Glomerular endothelial cell (primary cell): ENCODE measurements around the gene DRD4. TPM values are rescaled to one million over a fixed set of nuclear protein-coding genes. Genes with fewer than 3 reads are reported as not detected.
"Not testable (repeated sequence)": the region's sequence is repeated elsewhere in the genome, so short reads cannot be mapped to it uniquely, and the experiment has no call there.

Source experiments
- DNase-seq: peaks from one replicate; pipeline ENCODE4 v3.0.0-alpha.2; 2011; ENCODE audit warnings: low read depth, low spot score; ENCODE audit errors: extremely low read depth
- total RNA-seq: library from RNA; depleted of rRNA; stranded (reverse); fragments of >200 nt; gene quantifications from 2 replicates; pipeline ENCODE4 v1.2.3, GENCODE V29; 2015

DRD4 gene
- total RNA-seq, 1 donor from 2014 or later, result not detected

DNA sequence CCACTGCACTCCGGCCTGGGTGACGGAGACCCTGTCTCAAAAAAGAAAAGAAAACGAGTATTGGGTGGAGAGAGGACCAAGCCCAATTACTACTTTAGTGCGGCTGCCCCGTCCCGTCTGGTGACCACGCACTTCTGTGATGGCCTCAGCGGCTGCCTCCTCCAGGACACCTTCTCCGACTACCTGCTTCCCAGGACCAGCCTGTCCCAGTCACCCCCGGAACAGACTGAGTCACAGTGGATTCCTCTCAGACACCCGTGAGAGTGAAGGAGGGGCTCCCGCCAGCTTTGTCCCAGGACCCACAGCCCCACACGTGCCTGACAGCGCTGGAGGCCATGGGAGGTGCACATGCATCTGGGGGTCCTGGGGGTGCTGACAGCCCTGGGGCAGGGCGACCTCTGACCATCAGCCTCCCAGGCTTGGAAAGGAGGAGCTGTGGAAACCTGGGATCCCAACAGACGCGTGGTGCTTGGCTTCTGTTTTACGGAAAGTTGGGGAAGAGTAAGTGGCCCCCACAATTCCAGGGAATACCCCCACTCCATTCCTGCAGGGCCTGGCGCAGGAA, 4.8 kb downstream of the DRD4 start:
- no peak for DNase-seq

DNA sequence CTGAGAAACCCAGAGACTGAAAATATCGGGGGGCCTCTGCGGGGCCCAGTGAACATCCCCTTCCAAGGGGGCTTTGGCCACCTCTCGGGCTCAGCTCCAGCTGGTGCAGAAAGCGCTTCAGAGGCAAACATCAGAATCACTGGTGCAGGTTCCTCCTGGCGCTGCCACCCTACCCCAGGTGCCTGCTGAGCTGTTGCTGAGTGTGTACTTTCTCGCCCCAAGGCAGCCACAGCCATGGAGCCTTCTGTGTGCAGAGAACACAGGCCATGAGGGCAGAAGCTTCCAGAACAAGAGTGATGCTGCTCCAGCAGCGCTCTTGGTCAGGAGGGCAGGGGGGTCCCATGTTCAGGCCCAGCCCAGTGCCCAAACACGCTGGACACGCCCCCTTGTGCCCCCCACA, 6.3 kb downstream of the DRD4 start:
- DNase-seq, result no peak

DNA sequence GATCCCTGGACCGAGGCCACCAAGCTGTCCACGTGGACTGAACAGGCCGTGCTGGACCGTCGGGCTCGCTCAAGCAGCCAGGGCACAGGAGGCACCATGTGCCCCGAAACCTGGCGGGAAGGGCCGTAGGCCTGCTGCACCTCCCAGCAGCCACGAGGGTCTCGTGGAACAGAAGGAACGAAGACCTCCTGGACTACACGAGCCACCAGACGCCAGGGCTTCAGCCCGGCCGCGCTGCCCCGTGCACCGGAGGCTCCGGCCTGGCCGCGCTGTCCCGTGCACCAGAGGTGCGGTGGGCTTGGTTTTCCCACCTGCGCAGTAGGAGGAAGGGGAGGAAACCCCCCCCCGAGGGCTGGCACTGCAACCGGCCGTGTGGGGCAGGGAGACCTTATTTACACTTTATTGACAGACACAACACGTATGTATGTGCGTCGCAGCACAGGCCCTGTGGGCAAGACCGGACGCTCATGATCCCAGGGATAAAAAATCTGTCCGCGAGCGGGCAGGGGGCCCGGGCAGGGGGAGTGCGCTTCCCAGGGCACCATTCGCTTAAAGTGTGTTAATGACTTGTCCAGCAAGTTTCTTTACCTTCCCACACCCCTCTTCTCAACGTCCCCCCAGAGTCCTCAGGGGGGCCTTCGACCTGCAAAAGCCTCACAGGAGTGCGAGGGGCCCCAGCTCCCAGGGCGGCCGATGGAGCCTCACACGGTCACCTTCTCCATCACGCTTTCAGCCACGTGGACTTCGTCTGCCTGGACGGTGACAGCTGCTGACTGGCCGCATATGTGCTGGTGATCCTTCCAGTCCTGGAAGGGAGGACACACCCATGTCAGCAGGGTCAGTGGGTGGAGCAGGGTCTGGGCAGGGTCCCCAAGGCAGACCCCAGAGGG, 7.0 kb downstream of the DRD4 start:
- no peak for DNase-seq

DNA sequence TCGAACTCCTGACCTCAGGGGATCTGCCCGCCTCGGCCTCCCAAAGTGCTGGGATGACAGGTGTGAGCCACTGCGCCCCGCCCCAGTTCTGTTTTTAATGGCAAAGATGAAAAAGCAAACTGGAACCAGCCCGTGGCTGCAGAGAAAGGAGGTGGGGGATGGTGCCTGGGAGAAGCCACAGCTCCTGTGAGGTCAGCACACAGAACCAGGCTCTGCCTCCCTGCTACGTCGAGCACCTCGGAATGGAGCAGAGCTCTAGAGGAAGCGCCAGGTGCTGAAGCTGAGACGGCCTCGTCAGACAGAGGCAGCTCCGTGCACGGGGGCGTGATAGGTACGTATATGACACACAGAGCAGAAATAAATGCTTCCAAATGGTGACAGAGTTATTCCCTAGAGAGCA, 8.5 kb downstream of the DRD4 start:
- no peak for DNase-seq

DNA sequence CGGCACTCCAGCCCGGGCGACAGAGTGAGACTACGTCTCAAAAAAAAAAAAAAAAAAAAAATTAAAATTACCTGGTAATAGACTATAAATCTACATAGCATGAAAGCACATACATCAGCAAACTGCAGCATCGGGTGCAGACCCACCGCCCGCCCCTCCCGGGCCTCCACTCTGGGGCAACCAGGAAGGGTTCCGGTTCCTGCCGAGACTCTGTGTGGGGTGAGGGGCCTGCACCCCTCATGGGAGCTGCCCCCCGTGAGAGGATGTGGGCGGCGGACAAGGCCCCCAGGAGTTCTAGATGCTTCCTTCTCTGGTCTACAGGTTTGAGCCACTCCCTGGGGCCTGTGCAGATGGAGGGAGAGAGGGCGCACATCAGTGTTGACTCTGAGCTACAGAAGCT, 9.1 kb downstream of the DRD4 start:
- no peak for DNase-seq

DNA sequence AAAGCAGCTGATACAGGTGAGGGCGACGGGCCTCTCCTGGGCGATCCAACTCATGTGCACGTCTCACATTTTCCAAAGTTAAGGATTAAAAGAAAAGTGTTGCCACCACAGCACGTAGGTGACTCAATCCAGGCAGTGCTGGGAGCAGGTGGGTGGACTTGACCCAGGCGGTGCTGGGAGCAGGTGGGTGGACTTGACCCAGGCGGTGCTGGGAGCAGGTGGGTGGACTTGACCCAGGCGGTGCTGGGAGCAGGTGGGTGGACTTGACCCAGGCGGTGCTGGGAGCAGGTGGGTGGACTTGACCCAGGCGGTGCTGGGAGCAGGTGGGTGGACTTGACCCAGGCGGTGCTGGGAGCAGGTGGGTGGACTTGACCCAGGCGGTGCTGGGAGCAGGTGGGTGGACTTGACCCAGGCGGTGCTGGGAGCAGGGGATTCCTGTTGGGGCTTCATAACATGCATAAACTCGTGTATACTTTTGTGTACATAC, 10.6 kb downstream of the DRD4 start:
- DNase-seq, result not testable (repeated sequence)

DNA sequence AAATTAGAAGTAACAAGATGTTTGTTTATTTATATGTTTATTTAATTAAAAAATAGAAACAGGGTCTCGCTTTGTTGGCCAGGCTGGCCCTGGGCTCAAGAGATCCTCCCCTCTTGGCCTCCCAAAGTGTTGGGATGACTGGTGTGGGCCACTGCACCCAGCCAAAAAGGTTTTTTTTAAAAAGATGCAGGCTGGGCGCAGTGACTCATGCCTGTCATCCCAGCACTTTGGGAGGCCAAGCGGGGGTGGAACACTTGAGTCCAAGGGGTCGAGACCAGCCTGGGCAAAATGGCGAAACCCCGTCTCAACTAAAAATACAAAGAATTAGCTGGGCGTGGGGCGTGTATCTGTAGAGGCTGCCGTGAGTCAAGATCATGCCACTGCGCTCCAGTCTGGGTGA, 13.4 kb downstream of the DRD4 start:
- no peak for DNase-seq

DNA sequence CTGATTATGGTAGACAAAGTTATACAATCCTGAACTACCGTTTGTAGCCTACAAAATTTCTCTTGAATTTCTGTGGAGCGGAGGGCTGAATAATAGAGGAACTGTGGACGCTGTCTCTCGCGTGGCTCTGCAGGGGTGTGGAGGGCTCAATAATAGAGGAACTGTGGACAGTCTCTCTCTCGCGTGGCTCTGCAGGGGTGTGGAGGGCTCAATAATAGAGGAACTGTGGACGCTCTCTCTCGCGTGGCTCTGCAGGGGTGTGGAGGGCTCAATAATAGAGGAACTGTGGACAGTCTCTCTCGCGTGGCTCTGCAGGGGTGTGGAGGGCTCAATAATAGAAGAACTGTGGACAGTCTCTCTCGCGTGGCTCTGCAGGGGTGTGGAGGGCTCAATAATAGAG, 16.1 kb downstream of the DRD4 start:
- not testable (repeated sequence) for DNase-seq

DNA sequence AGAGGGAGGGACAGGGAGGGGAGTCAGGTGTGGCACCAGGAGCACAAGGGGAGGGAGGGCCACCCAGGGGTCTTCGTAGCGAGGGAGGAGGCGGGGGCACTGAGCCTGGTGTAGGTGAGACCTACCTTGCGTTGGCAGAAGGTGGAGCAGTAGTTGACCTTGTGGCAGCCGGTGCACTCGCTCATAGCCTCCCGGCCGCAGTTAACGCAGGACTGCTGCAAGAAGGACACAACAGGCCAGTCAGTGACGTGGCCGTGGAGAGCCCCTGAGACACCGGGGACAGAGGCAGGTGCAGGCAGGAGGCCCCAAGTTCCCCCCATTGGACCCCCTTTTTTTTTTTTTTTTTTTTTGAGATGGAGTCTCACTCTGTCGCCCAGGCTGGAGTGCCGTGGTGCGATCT, 16.8 kb downstream of the DRD4 start:
- DNase-seq, result no peak

DNA sequence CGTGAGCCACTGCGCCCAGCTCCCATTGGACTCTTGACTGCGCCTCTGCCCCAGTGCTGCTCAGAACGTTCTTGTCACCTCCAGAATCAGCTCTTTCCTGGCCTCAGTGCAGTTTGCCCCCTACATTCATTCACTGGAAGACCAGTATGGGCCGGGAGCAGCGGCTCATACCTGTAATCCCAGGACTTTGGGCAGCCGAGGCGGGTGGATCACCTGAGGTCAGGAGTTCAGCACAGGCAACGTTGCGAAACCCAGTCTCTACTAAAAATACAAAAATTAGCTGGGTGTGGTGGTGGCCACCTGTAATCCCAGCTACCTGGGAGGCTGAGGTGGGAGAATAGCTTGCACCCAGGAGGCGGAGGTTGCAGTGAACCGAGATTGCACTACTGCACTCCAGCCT, 17.4 kb downstream of the DRD4 start:
- not testable (repeated sequence) for DNase-seq

DNA sequence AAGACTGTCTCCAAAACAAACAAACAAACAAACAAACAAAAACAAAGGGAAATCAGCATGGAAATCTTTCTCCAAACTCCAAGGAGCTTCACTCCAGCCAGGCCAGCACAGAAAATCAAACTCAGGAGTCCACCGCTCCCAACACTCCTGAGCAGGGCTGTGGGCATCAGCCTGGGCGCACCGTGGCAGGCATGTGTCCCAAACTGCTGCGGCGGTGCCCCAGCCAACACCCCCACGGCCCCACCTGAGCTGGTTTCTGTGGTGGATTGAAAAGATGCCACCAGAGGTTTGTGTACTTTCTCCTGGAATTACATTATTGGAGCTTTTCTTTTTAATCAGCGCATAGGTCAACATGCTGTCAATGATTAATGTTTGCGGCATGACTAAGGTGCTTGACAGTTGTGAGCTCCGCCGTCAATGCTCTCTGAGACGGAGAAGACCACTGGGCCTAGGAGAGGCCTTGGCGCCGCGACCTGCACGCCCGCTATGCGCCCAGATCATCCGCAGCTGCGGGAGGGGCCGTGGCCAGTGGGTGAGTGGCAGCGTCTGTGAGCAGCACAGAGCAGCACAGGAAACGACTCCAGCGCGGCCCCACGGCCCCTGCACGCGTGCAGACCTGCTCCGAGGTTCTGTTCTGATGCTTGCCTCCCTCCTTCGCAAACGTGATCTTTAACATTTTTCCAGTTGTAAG, 18.1 kb downstream of the DRD4 start:
- DNase-seq, result no peak

DNA sequence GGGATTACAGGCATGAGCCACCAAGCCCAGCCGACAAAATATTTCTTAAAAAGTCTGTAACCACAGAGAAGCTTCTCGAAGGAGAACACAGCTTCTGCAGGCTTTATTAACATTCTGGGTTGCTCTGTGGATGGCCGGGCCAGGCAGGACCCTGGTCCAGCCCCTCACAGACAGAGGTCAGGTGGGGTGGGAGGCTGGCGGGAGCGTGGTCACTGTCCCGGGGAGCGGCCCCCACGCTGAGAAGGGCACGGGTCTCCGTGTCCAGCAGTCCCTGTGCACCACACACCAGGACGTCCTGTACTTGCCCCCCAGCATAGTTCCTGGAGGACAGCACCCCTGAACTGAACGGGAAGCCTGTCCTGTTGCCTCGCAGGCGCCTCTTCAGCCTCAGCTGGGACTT, 19.4 kb downstream of the DRD4 start:
- no peak for DNase-seq

DNA sequence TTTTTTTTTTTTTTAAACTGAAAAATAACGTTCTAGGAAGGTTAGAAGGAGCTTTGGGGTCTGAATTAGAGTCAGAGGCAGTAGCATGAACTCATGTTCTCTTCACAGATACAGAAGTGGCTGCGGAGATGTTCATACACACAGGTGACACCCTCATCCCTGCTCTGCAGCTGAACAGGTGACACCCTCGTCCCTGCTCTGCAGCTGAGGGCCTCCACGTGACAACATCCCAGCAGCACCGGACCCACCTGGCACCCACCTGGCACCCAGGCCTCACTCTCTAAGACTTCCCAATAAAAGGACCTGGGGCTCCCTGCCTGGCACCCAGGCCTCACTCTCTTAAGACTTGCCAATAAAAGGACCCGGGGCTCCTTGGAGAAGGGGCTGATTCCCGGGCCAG, 19.8 kb downstream of the DRD4 start:
- DNase-seq, result no peak

DNA sequence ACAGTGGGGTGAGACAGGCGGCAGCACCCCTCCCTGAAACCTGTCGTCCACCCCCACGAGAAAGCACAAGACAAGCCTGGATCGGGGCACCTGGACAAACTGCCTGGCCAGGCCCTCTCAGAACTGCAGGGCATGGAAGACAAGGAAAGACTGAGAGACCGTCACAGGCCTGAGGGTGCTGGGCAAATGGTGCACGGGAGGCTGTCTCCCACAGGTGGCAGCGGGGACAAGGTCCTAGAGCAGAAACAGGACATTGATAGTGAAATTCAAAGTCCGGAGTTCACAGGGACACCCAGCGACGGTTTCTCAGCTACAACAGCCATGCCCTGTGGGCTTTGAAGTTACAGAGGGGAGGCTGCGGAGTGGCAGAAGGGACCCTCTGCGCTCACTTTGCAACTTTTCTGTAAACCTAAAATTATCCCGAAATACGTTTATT, 20.6 kb downstream of the DRD4 start:
- DNase-seq, result no peak

DNA sequence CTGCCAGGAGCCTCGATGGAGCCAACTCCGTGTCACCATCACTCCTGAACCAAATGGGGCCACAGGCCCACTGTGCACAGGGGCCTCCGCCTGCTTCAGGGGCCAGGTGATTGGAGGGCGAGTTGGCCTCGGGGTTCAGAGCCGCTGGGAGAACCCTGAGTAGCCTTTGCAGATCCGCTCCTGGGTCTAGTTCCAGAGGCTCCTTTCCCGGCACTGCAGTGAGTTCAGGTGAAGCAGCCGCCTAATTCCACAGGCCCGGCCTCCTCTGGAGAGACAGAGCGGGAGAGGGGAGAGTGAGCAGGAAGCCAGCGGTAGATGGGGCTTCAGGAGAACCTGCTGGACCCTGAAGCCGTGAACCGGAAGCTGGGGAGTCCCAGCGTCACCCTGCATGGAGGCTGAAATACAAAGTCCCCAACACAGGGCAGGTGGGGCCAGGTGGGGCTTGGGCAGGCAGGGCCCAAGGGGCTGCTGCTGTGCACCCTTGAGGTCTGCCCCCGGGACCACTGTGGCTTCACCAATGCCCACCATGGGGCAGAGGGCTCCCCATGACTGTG, 22.5 kb downstream of the DRD4 start:
- DNase-seq, result no peak

DNA sequence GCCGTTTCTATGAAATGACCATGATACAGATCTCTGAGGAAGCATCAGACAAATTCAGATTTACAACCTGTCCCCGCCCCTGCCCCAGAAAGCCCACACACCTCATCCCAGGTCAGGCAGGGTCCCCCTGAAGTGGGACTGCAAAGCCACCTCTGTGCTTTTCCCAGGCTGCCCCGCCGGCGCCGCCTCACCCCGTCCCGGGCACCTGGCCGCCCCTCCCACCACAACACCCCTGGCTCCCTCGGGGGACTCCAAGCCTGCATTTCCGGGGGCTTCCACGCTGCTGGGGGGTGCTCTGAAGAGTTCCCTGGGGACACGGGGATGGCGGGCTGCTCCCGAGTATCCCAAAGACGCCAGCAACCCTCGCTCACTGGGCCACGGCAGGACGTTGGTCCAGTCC, 23.2 kb downstream of the DRD4 start:
- no peak for DNase-seq

DNA sequence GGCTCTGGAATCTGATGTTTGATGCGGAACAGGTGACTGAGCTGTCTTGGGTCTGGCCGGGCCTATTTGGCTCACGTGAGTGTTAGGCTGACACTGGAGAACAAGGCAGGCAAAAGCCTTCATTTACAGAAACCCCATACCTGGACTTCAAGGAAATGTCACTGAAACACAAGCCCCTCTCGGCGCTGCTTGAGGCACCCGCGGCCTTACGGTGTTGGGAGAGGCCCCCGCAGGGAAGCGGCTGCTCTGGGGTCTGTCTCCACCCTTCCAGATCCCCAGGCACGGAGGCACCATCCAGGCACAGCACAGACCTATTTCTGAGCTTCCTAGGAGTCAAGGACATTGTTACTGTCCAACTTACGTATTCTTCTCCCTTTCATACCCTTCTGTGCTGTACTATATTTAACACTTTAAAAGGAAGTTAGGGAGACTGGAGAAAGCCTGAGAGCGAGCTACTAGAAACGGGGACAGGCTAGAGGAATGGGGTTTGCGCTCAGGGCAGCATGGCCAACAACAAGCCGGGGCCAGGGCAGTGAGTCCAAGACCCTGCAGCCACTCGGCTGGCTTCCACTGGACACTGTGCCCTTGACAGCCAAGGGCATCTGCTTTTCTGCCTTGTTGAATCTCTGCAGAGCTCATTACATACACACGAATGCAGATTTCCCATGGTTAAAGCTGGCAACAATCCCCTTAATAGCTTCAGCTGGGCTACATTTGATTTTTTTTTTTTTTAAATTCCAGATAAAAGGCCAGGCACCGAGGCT, 23.8 kb downstream of the DRD4 start:
- no peak for DNase-seq

DNA sequence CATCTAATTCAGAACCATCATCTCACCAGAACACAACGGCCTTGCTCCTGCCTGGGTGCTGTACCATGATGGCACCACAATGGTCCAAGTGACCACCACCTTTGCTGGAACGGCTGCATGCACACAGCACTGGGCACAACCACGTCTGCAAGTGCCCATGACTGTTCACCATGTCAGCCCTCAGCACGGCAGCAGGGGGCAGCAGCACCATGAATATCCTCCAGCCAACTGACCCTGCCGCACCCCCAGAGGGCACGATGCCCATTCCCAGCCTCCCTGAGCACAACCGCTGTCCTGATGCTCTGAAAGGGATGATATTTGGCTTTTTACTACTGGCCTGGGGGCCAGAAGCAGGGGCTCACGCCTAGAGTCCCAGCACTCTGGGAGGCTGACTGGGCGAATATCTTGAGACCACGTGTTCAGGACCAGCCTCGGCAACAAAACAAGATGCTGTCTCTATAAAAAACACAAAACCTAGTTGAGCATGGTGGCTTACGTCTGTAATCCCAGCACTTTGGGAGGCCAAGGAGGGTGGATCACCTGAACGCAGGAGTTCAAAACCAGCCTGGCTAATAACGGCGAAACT, 25.7 kb downstream of the DRD4 start:
- no peak for DNase-seq

DNA sequence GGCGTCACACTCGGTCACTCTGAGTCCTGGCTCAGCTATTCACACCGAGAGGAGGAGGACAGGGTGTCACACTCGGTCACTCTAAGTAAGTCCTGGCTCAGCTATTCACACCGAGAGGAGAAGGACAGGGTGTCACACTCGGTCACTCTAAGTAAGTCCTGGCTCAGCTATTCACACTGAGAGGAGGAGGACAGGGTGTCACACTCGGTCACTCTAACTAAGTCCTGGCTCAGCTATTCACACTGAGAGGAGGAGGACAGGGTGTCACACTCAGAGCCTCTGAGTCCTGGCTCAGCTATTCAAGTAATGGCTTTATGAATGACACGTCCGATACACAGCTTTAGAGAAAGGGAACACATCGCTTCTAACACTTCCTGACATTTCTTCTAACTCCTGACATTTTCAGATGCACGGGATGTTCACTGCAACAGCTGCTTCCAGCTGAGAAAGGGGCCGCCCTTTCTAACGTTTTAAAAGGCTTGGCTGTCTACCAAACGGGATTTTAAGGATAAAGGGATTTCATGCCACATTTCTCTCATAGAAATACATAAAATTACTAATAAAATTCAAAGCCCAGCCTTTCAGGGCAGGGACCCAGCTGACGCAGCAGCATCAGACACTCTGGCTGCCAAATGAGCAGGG, 28.1 kb downstream of the DRD4 start:
- no peak for DNase-seq
